ENCODE data around the gene OXSR1.

OXSR1 gene

GRCh38 chr3:38214560-38214959 lies 49.2 kb downstream of the OXSR1 start:
- Mint-ChIP-seq H3K4me1 (peaks cover 16% of the 10 kb centered on the region), H3K4me3 (no peak overlapping the region), H3K27ac (no peak overlapping the region), H3K27me3 (ENCODE audit: low read depth) (no peaks in the 10 kb centered on the region), H3K36me3 (ENCODE audit: low read depth) (peaks cover 34% of the 10 kb centered on the region), H3K9me3 (no peaks in the 10 kb centered on the region)
- TF ChIP-seq CTCF (IDR thresholded peaks at IDR 0.05; ENCODE audit: unreplicated experiment in 3 of 3): no peak

GRCh38 chr3:38219609-38220197 lies 54.4 kb downstream of the OXSR1 start:
- Mint-ChIP-seq H3K9me3 (no peaks in the 10 kb centered on the region), H3K36me3 (ENCODE audit: low read depth) (peaks cover 38% of the 10 kb centered on the region), H3K27me3 (ENCODE audit: low read depth) (no peaks in the 10 kb centered on the region), H3K27ac (no peak overlapping the region), H3K4me1 (no peaks in the 10 kb centered on the region), H3K4me3 (no peak overlapping the region)
- TF ChIP-seq CTCF (IDR thresholded peaks at IDR 0.05; ENCODE audit: unreplicated experiment in 3 of 3): no peak

- Mint-ChIP-seq H3K27me3 (ENCODE audit: low read depth) (no peaks in the 10 kb centered on the region), H3K27ac (no peak overlapping the region), H3K4me1 (no peaks in the 10 kb centered on the region), H3K9me3 (no peaks in the 10 kb centered on the region), H3K36me3 (ENCODE audit: low read depth) (peaks cover 43% of the 10 kb centered on the region), H3K4me3 (no peak overlapping the region)
- TF ChIP-seq CTCF (IDR thresholded peaks at IDR 0.05; ENCODE audit: unreplicated experiment in 3 of 3): no peak
Measured at GRCh38 chr3:38221005-38221404, 55.7 kb downstream of the OXSR1 start.

- Mint-ChIP-seq H3K9me3 (no peaks in the 10 kb centered on the region), H3K27me3 (ENCODE audit: low read depth) (no peaks in the 10 kb centered on the region), H3K36me3 (ENCODE audit: low read depth) (peaks cover 38% of the 10 kb centered on the region), H3K4me1 (no peaks in the 10 kb centered on the region), H3K27ac (no peak overlapping the region), H3K4me3 (no peak overlapping the region)
- no peak for TF ChIP-seq CTCF (IDR thresholded peaks at IDR 0.05; ENCODE audit: unreplicated experiment in 3 of 3)
Measured at GRCh38 chr3:38222032-38222634, 56.8 kb downstream of the OXSR1 start.

GRCh38 chr3:38224357-38224756 lies 59.0 kb downstream of the OXSR1 start:
- Mint-ChIP-seq H3K4me1 (no peaks in the 10 kb centered on the region), H3K4me3 (no peak overlapping the region), H3K27me3 (ENCODE audit: low read depth) (no peaks in the 10 kb centered on the region), H3K9me3 (no peaks in the 10 kb centered on the region), H3K27ac (no peak overlapping the region), H3K36me3 (ENCODE audit: low read depth) (peaks cover 36% of the 10 kb centered on the region)
- TF ChIP-seq CTCF (IDR thresholded peaks at IDR 0.05; ENCODE audit: unreplicated experiment in 3 of 3): no peak

- no peaks in the 10 kb centered on the region for H3K27me3 Mint-ChIP-seq (ENCODE audit: low read depth)
- H3K4me1 Mint-ChIP-seq: no peaks in the 10 kb centered on the region
- H3K9me3 Mint-ChIP-seq: no peaks in the 10 kb centered on the region
- no peak overlapping the region for H3K4me3 Mint-ChIP-seq
- peaks cover 48% of the 10 kb centered on the region for H3K36me3 Mint-ChIP-seq (ENCODE audit: low read depth)
- no peak overlapping the region for H3K27ac Mint-ChIP-seq
- no peak for TF ChIP-seq CTCF (IDR thresholded peaks at IDR 0.05; ENCODE audit: unreplicated experiment in 3 of 3)
Measured at GRCh38 chr3:38226273-38226672, 60.9 kb downstream of the OXSR1 start.
